Suprapubic skin (tissue), 4 donors: ENCODE results near the gene KRT4. TPM values are rescaled to one million over a fixed set of nuclear protein-coding genes. Genes with fewer than 3 reads are reported as not detected.

Source experiments
- DNase-seq, 2 donors: peaks; one replicate each; pipeline ENCODE4 v3.0.0-alpha.2; 2019; ENCODE audit warnings: low spot score in 2 of 2
- H3K27ac ChIP-seq: fragments of 200-600 bp; sonication (generic); one replicate; pipeline ENCODE4 v1.5.1; 2019
- H3K27me3 ChIP-seq: fragments of 200-600 bp; sonication (generic); one replicate; pipeline ENCODE4 v1.5.1; 2019
- H3K36me3 ChIP-seq: fragments of 200-600 bp; sonication (generic); one replicate; pipeline ENCODE4 v1.5.1; 2019
- H3K4me1 ChIP-seq: fragments of 200-600 bp; sonication (generic); one replicate; pipeline ENCODE4 v1.5.1; 2019
- H3K4me3 ChIP-seq: fragments of 200-600 bp; sonication (generic); one replicate; pipeline ENCODE4 v1.5.1; 2019; ENCODE audit warnings: mild to moderate bottlenecking
- H3K9me3 ChIP-seq: fragments of 200-600 bp; sonication (generic); one replicate; pipeline ENCODE4 v1.5.1; 2019
- POLR2AphosphoS5 ChIP-seq, 3 donors: sonication (generic); formaldehyde crosslinking; IDR thresholded peaks; one replicate each; pipeline ENCODE4 v1.6.1; 2017; ENCODE audit warnings: antibody characterized with exemption in 3 of 3
- WGBS: methylation state at CpG from one replicate; pipeline ENCODE4 v1.1.5; 2018; 5-methylcytosine and 5-hydroxymethylcytosine counted together
- total RNA-seq, 4 donors: library from RNA; depleted of rRNA; stranded (reverse); fragments of >200 nt; gene quantifications; one replicate each; pipeline ENCODE4 v1.1.0, GENCODE V29; 2016
- TF ChIP-seq, protein P1 (sequence below), 2 donors: fragments of 200-600 bp in 1 of 2; fragments of 450-650 bp in 1 of 2; sonication (generic) in 1 of 2; IDR thresholded peaks; one replicate each; pipeline ENCODE4 v1.5.1; 2016 to 2019; ENCODE audit warnings: antibody characterized with exemption in 2 of 2, mild to moderate bottlenecking in 1 of 2, moderate library complexity in 1 of 2

The KRT4 gene
- total RNA-seq, 4 donors from 2014 or later, result 0.32 to 1.6 (median 0.76) TPM

- H3K4me1 ChIP-seq, result no peaks in the 10 kb centered on the region
- WGBS, result 17% methylated on average over 1 of the region's 1 CpG
- no peak overlapping the region for H3K27ac ChIP-seq
- no peak for DNase-seq
- H3K36me3 ChIP-seq, result no peaks in the 10 kb centered on the region
- H3K27me3 ChIP-seq, result peaks cover 9% of the 10 kb centered on the region
- no peak overlapping the region for H3K4me3 ChIP-seq
- H3K9me3 ChIP-seq, result peaks cover 12% of the 10 kb centered on the region
- TF ChIP-seq, protein P1, sequence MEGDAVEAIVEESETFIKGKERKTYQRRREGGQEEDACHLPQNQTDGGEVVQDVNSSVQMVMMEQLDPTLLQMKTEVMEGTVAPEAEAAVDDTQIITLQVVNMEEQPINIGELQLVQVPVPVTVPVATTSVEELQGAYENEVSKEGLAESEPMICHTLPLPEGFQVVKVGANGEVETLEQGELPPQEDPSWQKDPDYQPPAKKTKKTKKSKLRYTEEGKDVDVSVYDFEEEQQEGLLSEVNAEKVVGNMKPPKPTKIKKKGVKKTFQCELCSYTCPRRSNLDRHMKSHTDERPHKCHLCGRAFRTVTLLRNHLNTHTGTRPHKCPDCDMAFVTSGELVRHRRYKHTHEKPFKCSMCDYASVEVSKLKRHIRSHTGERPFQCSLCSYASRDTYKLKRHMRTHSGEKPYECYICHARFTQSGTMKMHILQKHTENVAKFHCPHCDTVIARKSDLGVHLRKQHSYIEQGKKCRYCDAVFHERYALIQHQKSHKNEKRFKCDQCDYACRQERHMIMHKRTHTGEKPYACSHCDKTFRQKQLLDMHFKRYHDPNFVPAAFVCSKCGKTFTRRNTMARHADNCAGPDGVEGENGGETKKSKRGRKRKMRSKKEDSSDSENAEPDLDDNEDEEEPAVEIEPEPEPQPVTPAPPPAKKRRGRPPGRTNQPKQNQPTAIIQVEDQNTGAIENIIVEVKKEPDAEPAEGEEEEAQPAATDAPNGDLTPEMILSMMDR (IDR thresholded peaks at IDR 0.05), result no peak
- TF ChIP-seq POLR2AphosphoS5 (IDR thresholded peaks at IDR 0.05), result no peak
These were observed 56.3 kb downstream of the KRT4 start for GRCh38 chr12:52757449-52758176.

Other genes with a start within 250 kb of the KRT4 start
- gene KRT74, start 240.3 kb downstream of the KRT4 start, total RNA-seq, result 10 to 100 TPM in 3 of 4 donors, 1 to 10 TPM in 1; 2.0 to 44.4 (median 21.2) TPM
- 10 to 100 TPM in 1 of 4 donors, 1 to 10 TPM in 3; 2.0 to 19.2 (median 8.8) TPM for gene KRT72, start 212.7 kb downstream of the KRT4 start, total RNA-seq
- 10 to 100 TPM in 3 of 4 donors, 1 to 10 TPM in 1; 8.7 to 27.4 (median 17.5) TPM for gene KRT73, start 195.6 kb downstream of the KRT4 start, total RNA-seq
- 1,000 to 10,000 TPM in 2 of 4 donors, 100 to 1,000 TPM in 2; 357 to 1,953 (median 1,221) TPM for gene KRT2, start 161.9 kb downstream of the KRT4 start, total RNA-seq
- gene KRT1, start 133.7 kb downstream of the KRT4 start, total RNA-seq, result 1,000 to 10,000 TPM; 4,815 to 9,656 (median 5,822) TPM
- 100 to 1,000 TPM; 146 to 424 (median 275) TPM for gene KRT77, start 110.6 kb downstream of the KRT4 start, total RNA-seq
- not detected for gene KRT76, start 36.8 kb downstream of the KRT4 start, total RNA-seq
- not detected for gene KRT3, start 18.0 kb downstream of the KRT4 start, total RNA-seq
- 100 to 1,000 TPM in 3 of 4 donors, 10 to 100 TPM in 1; 48.8 to 202 (median 156) TPM for gene KRT79, start 20.2 kb upstream of the KRT4 start, total RNA-seq
- 100 to 1,000 TPM in 1 of 4 donors, 10 to 100 TPM in 3; 48.9 to 115 (median 80.0) TPM for gene KRT78, start 34.9 kb upstream of the KRT4 start, total RNA-seq
- gene KRT8, start 91.0 kb upstream of the KRT4 start, total RNA-seq, result 10 to 100 TPM; 49.4 to 93.7 (median 65.9) TPM
- 100 to 1,000 TPM in 1 of 4 donors, 10 to 100 TPM in 3; 53.3 to 118 (median 71.0) TPM for gene KRT18, start 135.0 kb upstream of the KRT4 start, total RNA-seq
- gene EIF4B, start 192.3 kb upstream of the KRT4 start, total RNA-seq, result 100 to 1,000 TPM; 404 to 559 (median 485) TPM
- gene TNS2, start 235.9 kb upstream of the KRT4 start, total RNA-seq, result 100 to 1,000 TPM in 2 of 4 donors, 10 to 100 TPM in 2; 22.8 to 122 (median 78.2) TPM